GM19025 (cell line): Measurements from ENCODE around the gene LRRC3C.
A peak's percentile ranks its signal among the peaks of the same experiment; 100 is the strongest.
"Not testable (repeated sequence)": the region's sequence is repeated elsewhere in the genome, so short reads cannot be mapped to it uniquely, and the experiment has no call there.

Source experiments
- ATAC-seq: cut with Tn5 transposase; IDR thresholded peaks from one replicate; pipeline ENCODE4 v1.9.1; 2021; ENCODE audit warnings: mild to moderate bottlenecking, low read depth, moderate library complexity; ENCODE audit not compliant: unreplicated experiment

The LRRC3C gene

DNA sequence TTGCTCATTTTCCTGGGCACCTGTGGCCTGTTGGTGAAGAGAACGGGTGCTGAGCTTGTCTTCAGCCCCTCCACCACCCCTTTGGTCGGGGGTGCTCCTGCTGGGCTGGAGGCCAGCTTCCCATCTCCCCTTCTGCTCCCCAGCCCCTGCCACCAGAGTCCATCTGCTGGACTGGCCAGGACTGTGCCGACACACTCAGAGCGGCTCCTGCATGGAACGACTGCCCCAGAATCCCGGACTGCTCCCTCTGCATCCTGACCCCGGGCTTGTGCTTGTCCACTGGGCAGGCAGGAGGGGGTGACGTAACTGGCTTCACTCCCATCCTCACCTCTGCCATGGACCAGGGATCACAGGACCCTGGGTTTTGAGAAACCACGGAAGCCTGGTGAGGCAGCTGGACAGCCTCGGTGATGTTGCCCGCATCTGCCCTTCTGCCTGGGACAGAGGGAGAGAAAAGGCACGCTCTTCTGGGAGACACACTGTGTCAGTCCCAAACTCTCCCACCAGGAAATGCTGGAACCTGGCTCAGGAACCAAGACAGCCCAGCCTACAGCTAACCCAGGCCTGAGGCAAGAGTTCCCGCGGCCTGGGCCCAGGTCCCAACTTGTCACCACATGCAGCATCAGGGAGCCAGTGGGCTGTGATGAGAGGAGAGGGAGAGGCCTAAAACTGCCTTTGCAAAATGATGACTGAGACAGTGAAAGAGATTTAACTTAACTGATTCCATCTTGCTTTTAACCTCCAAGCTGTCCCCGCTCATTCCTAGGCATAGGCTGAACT, 19.2 kb downstream of the LRRC3C start:
- no peak for ATAC-seq

DNA sequence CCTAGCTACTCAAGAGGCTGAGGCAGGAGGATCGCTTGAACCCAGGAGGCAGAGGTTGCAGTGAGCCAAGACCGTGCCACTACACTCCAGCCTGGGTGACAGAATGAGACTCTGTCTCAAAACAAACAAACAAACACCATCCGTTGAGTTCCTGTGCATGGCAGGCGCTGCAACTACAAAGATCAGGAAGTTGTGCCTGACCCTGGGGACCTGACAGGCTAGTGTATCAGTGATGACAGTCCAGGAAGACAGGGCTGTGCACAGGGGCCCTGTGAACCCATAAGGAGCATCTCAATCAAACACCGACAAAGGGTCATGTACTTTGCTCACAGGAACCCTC, 20.9 kb downstream of the LRRC3C start:
- not testable (repeated sequence) for ATAC-seq

DNA sequence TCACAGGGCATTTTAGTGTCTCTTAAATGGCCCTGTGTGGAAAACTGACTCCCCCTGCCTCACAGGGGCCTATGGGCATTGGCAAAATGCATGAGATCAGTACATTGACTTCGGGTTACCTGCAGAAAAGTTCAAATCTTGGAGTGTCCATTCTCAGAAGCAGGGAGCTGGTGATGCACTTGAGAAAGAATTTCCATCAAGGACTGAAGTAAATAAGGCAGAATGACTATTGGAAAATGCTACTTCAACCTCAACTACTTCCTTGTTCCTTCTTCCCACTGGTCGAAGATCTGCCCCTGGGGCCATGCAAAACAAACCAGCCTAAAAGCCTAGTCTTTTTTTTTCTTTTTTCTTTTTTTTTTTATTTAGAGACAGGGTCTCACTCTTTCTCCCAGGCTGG, 21.5 kb downstream of the LRRC3C start:
- ATAC-seq = no peak

DNA sequence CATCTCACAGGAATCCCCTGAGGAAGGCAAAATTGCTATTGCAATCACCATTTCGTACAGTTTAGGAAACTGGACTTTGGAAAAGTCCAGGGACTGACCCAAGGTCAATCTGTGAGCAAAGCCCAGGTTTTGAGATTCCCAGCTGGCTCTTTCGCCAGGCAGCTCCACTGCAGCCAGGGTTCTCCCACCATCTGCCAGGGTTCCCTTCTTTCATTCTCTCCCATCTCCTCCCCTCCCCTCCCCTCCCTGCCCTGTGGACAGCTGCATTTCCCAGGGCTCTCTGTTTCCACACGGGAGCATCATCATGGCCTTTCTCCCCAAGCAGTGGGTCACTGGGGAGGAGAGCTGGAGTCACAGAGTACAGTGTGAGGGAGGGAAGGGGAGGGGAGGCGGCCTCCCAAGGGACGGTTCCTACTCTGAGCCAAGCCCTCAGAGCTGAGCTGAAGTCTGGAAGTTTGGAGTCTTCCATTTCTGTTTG, 23.4 kb downstream of the LRRC3C start:
- ATAC-seq = no peak

DNA sequence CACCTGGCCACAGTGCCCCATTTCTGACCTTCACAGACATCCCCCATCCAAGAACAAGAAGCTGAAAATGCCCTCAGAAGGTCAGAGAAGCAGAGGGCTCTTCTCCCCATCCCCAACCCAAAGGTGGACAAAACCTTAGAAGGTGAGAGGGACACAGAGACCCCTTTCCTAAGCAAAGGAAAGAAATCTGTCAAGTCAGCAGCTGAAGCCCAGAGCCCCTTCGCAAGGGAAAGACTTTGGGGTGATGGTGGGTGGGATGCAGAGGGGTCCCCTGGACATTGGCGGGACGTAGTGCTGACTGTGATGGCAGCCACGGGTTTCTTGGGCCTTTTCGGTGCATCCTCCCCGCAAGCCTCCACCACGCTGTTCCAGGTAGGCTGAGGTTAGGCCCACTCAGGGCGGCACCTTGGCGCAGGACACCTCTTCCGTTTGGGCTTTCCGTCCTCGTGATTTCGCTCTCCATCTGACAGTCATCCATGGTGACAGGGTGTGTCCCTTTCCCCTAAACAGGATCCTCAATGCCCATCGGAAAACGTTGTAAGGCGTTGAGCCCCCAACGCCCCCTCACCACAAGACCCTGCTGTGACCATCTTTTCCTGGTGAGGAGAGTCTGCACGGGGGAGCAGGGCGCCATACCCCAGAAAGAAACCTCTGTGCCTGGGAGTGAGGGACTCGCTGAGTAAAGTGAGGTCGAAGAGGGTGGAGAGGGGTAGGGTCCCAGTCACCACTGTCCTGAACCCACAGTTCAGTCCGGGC, 24.6 kb downstream of the LRRC3C start:
- ATAC-seq = no peak

DNA sequence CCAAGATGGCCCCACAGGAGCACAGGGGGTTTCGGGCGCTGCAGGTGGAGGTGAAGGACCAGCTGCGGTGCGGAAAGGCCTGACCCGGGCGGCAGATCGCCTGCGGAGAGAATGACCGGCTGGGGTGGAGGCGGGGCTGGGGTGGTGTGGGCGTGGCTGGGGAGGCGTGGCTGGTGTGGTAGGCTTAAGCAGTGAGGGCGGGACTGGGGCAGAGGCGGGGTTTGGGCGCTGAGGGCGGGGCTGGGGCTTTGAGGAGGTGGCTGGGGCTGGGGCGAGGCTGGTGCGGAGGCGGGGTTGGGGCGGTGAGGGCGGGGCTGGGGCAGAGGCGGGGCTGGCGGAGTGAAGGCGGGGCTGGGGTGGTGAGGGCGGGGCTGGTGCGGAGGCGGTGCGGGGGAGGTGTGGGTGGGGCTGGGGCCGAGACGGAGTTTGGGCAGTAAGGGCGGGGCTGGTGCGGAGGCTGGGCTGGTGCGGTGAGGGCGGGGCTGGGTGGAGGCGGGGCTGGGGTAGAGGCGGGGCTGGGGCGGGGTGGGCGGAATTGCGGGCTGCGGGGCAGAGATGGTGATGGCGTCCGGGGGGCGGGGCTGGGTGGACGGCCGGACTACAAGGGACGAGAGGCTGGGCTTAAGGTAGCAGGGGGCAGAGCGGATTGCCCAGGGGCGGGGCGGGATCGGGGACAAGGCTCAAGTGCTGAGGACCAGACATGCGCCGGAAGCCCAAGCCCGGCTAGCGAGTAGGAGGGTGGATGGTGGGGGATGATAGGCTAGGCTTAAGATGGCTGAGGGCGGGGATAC, 25.3 kb downstream of the LRRC3C start:
- peak; percentile 72 for ATAC-seq

DNA sequence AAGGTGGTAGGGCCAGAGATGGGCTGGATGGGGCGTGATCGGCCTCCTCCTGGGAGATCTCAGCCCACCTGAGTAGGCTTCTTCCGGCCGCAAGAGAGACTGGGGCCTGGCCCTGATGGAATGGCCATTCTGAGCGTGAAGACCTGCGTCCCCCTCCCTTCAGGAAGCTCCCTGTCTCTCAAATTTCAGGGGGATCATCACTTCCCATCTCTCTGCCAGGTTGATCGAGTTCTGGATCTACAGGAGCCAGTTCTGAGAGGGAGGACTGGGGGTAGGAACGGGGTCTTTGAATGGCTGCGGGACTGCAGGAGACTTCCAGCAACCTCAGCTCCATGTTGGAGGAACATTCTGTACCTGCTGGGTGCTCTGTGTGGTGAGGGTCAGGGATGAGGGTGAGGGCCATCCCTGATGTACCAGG, 25.9 kb downstream of the LRRC3C start:
- ATAC-seq = no peak

DNA sequence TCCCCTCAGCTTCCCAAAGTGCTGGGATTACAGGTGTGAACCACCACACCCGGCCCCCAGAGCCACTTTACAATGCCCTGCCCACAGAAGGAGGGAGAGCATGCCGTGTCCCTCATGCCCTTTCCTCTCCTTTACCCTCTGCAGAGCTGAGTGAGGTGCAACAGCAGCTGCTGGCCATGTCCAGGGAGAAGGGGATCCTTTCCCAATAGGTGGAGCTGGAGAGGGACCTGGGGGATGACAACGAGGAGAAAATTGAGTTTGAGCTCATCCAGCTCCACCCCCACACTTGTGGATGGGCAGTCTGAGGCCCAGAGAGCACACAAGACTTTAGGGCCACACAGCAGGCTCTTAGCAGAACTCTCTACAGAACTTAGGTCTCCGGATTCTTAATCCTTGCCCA, 27.3 kb downstream of the LRRC3C start:
- no peak for ATAC-seq

DNA sequence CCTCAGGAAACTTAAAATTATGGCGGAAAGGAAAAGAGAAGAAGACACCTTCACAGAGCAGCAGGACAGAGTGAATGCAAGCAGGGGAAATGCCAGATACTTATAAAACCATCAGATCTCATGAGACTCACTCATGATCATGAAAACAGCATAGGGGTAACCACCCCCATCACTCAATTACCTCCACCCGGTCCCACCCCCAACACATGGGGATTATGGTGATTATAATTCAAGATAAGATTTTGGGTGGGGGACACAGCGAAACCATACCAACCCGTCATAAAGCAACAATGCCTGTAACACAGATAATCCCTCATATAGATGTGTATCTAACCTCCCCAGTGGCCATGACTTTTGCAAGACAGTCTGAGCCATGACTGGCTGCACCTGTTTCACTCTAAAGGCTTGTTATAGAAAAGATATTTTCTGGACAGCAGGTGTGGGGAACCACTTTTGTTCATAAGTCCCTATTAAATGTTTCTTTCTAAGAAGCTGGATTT, 28.2 kb downstream of the LRRC3C start:
- no peak for ATAC-seq

DNA sequence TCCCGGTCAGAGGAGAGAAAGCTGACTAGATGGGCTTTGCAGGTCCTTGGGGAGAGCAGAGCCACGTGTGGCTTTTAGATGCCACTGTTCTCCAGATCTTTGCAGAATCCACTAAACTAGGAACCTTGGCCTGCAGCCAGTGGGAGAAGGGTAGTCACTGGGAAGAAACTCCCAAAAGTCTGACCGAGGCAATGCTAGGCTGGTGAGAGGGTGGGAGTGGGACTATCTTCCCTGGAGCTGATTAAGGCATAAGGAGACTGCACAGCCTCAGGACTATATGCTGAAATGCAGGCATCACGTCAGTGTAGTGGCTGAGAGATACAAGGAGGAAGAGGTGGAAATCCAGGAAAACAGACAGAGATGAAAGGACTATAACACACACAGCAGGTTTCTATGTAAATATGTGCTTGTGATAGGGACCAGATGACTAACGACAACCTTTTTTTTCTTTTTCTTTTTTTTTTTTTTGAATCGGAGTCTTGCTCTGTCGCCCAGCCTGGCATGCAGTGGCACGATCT, 33.1 kb downstream of the LRRC3C start:
- no peak for ATAC-seq

DNA sequence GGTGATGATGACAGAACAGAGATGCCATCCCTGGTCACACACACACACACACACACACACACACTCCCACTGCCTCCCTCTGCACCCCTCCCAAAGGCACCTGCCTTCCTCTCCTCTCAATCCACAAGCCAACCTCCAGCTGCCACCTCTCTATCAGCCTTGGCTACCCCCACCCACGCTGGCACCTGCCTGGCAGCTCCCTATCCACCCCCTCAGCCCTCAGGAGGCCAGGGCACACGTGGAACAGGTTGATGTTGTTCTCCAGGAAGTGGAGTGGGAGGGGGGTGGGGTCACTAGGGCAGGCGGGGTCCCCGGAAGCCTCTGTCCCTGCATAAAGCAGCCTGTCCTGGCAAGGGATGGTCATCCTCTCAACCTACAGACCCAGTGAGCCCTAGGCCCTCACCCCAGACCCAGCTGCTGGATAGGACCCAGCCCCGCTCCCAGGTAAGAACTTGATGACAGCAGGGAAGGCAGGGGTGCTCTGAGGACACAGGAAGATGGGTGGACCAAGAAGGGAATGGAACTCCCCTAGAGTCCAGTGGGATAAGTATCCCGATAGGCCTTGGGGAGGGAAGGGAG, 35.2 kb downstream of the LRRC3C start, which contains the start of gene GSDMA:
GSDMA (plus strand) TSS at position 363 of the 579 bp plus-strand sequence. CDS start 2,684 bp downstream, outside the sequence.
- no peak for ATAC-seq

DNA sequence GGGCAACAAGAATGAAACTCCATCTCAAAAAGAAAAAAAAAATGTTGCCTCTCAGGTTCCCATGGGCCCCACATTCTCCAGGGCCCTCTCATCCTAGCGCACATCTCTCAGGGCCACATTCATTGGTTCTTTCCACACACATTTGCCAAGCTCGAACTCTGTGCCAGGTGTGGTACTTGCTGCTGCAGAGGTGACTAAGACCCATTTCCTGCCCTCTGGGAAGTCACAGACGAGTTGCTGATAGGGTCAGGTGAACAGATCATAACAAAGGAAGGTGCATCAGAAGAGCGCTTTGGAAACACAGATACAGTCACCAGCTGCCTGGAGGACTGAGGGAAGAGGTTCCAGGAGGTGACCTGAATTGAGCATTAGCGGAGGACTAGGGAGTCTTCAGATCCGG, 36.3 kb downstream of the LRRC3C start:
- no peak for ATAC-seq

DNA sequence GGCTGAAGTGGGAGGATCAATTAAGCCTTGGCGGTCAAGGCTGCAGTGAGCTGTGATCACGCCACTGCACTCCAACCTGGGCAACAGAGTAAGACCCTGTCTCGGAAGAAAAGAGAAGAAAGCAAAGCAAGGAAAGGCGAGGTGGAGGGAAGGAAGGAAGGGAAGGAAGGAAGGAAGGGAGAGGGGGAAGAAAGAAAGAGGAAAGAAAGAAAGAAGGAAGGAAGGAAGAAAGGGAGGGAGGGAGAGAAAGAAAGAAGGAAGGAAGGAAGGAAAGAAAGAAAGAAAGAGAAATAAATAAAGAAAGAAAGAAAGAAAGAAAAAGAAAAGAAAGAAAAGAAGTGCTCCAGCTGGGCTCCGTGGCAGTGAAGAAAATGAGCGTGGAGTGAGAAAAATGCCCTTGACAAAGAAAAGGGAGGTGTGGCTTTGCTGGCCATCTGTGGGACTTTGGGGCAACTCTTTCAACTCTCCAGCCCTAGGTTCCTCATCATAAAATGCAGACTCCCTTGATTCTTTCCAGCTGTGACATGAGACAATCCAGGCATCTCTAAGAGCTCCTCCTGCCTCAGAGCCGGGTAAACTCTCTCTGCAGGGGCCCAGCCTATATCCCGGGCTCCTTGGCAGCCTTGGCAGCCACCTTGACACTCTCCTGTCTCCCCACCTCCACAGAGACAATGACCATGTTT, 37.6 kb downstream of the LRRC3C start:
- no peak for ATAC-seq

DNA sequence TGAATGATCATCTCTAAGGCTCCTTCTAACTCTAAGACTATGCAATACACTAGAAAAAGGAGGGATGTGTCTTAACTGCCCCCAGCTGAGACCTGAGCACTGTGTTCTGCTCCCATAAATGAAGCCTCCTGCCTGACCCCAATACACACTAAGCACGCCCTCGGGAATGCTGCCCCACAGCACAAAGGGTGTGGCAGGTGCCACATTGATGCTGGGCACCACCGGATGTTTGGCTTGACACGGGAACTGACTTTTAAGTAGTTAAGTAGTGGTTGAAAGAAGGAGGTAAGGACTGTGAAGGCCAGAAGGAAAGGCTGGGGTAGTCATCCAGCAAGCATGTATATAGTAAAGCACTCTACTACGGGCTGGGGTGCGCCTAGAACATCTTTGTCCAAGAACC, 39.2 kb downstream of the LRRC3C start:
- no peak for ATAC-seq

DNA sequence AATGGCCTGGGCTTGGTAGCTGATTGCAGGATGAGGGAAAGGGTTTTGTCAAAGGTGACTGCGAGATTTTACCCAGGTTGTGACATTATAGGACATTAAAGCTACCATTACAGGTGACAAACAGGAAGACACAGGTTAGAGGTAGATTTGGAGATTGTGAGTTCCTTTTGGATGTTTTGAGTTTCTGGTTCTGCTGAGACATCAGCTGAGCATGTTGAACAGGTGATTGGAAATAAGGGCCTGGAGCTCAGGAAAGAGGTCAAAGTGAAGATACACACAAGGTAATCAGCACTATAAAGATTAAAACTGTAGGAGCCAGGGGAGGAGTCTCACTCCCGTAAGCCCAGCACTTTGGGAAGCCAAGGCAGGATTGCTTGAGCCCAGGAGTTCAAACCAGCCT, 41.2 kb downstream of the LRRC3C start:
- no peak for ATAC-seq

DNA sequence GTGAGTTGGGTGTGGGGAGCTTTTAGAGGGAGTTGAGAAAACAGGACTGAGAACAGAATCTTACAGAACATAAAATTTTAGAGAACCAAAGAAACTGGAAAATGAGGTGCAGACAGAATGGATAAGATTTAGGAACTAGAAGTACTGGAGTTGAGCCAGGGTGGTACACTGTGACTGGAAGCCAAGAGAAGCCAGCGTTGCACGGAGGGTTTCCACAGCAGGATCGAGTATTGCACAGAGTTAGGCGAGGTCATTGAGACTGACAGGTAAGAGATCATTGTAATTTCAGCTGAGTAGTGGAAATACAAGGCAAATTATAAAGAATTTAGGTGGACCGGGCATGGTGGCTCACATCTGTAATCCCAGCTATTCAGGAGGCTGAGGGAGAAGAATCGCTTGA, 41.8 kb downstream of the LRRC3C start:
- ATAC-seq = no peak

DNA sequence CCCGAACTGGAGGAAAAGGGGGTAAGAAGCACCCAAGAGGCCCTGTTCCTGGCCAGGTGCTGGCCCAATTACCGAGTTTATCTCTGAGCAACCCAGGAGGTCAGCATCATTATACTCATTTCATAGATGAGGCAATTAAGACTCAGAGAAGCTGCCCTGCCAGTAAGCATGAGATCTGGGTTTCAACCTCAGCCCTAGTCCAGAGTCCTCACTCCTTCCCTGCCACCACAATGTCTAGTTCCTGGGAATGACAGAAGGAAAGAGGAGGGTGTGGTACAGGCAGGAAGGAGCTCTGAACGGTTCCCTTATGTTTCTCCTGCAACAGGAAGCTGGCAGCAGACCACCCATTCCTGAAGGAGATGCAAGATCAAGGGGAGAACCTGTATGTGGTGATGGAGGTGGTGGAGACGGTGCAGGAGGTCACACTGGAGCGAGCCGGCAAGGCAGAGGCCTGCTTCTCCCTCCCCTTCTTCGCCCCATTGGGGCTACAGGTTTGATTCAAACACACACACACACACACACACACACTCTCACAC, 42.7 kb downstream of the LRRC3C start:
- no peak for ATAC-seq

DNA sequence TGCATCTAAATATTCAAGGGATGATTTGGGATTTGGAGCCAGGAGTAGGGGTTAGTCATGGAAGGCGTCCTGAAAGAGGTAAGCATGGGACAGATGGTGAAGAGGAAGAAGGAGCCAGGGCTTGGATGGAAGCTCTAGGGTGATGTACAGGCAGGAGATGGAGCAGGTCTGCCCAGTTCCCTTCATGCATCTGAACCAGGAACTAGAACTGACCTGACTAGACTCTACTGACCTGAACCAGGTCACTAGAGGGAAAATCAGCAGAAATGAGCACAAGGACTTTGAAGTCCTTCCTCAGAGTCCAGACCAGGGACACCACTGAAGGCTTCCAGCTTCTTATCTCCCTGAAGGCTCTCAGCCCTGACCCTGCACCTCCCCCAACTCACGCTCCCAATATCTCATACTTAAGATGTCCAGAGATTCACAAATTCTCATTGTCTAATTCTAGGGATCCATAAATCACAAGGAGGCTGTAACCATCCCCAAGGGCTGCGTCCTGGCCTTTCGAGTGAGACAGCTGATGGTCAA, 43.6 kb downstream of the LRRC3C start:
- no peak for ATAC-seq

DNA sequence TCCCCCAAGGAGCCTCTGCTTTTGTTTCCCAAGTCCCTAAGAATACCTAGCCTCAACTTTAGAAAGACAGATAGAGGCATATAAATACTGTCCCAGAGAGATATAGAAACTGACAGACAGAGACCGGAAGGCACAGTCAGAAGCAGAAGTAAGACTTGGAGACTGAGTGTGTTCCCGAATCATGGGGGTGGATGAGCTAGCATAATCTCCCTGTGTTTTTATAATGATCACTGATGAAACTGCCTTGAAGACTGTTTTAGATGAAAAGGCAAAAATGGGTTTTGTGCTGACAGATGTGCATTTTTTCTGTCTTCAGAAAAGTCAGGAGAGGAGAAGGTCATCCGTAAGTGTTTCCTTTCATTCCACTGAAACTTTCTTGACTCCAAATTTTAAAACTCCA, 44.7 kb downstream of the LRRC3C start:
- ATAC-seq = no peak
